ENCODE results near the gene ALOX15. TPM values are rescaled to one million over a fixed set of nuclear protein-coding genes. Genes with fewer than 3 reads are reported as not detected.

The ALOX15 gene
- total and polyA plus RNA-seq, 2 donors (not counting 1 experiment from before 2014, with no cell fraction given): not detected

- H3K36me3 ChIP-seq (ENCODE audit: control insufficient read depth, insufficient read depth, low read length): peaks cover 18% of the 10 kb centered on the region
- H3K9ac ChIP-seq (ENCODE audit: insufficient read depth, low read length): no peak overlapping the region
- TF ChIP-seq EZH2 (IDR thresholded peaks at IDR 0.05; ENCODE audit: low read length, missing control alignments) (no peak), CTCF (conservative IDR thresholded peaks at IDR 0.05 in 1 of 2, IDR thresholded peaks at IDR 0.05 in 1 of 2; ENCODE audit: low read depth in 1 of 2, low read length in 2 of 2) (no peak)
Measured at GRCh38 chr17:4673169-4673568, 31.7 kb upstream of the ALOX15 start.

GRCh38 chr17:4672751-4673150 is 31.3 kb upstream of the ALOX15 start:
- no peaks in the 10 kb centered on the region for H3K9me3 ChIP-seq (ENCODE audit: control insufficient read depth, insufficient read depth, low read depth, low read length)
- H3K9ac ChIP-seq (ENCODE audit: insufficient read depth, low read length): no peak overlapping the region
- H3K36me3 ChIP-seq (ENCODE audit: control insufficient read depth, insufficient read depth, low read length): peaks cover 18% of the 10 kb centered on the region
- H3K4me1 ChIP-seq (ENCODE audit: control insufficient read depth, extremely low read depth, insufficient read depth, low read length): no peaks in the 10 kb centered on the region
- no peaks in the 10 kb centered on the region for H3K79me2 ChIP-seq (ENCODE audit: control insufficient read depth, insufficient read depth, low read length)
- DNase-seq (ENCODE audit: low read depth in 2 of 2): no peak
- TF ChIP-seq EZH2 (IDR thresholded peaks at IDR 0.05; ENCODE audit: low read length, missing control alignments) (no peak), CTCF (conservative IDR thresholded peaks at IDR 0.05 in 1 of 2, IDR thresholded peaks at IDR 0.05 in 1 of 2; ENCODE audit: low read depth in 1 of 2, low read length in 2 of 2) (no peak)
- H3K27ac ChIP-seq (ENCODE audit: insufficient read depth, low read length): no peak overlapping the region
- H3K4me2 ChIP-seq (ENCODE audit: extremely low read depth, insufficient read depth, low read length): no peak overlapping the region
- H2AFZ ChIP-seq (ENCODE audit: low read length): no peak overlapping the region
- no peak overlapping the region for H3K4me3 ChIP-seq (replicated peaks in 1 of 4; ENCODE audit: control extremely low read depth in 1 of 4, insufficient read depth in 1 of 4, low read depth in 3 of 4, low read length in 4 of 4)
- H3K27me3 ChIP-seq (ENCODE audit: control insufficient read depth, insufficient read depth, low read length): no peaks in the 10 kb centered on the region
- no peaks in the 10 kb centered on the region for H4K20me1 ChIP-seq (ENCODE audit: control insufficient read depth, extremely low read depth, insufficient read depth, low read length)

More at GRCh38 chr17:4673169-4673568, 31.7 kb upstream of the ALOX15 start:
- Histone ChIP-seq H3K9me3 (ENCODE audit: control insufficient read depth, insufficient read depth, low read depth, low read length) (no peaks in the 10 kb centered on the region), H3K27ac (ENCODE audit: insufficient read depth, low read length) (no peak overlapping the region), H3K27me3 (ENCODE audit: control insufficient read depth, insufficient read depth, low read length) (no peaks in the 10 kb centered on the region), H3K4me1 (ENCODE audit: control insufficient read depth, extremely low read depth, insufficient read depth, low read length) (peaks cover 1% of the 10 kb centered on the region), H3K4me2 (ENCODE audit: extremely low read depth, insufficient read depth, low read length) (no peak overlapping the region), H3K79me2 (ENCODE audit: control insufficient read depth, insufficient read depth, low read length) (no peaks in the 10 kb centered on the region), H4K20me1 (ENCODE audit: control insufficient read depth, extremely low read depth, insufficient read depth, low read length) (no peaks in the 10 kb centered on the region), H3K4me3 (replicated peaks in 1 of 4; ENCODE audit: control extremely low read depth in 1 of 4, insufficient read depth in 1 of 4, low read depth in 3 of 4, low read length in 4 of 4) (no peak overlapping the region), H2AFZ (ENCODE audit: low read length) (no peak overlapping the region)
- no peak for DNase-seq (ENCODE audit: low read depth in 2 of 2)

- H4K20me1 ChIP-seq (ENCODE audit: control insufficient read depth, extremely low read depth, insufficient read depth, low read length): no peaks in the 10 kb centered on the region
- no peak for DNase-seq (ENCODE audit: low read depth in 2 of 2)
- no peaks in the 10 kb centered on the region for H3K79me2 ChIP-seq (ENCODE audit: control insufficient read depth, insufficient read depth, low read length)
- no peaks in the 10 kb centered on the region for H3K27me3 ChIP-seq (ENCODE audit: control insufficient read depth, insufficient read depth, low read length)
- no peak overlapping the region for H3K27ac ChIP-seq (ENCODE audit: insufficient read depth, low read length)
- no peak overlapping the region for H3K4me2 ChIP-seq (ENCODE audit: extremely low read depth, insufficient read depth, low read length)
- H3K4me1 ChIP-seq (ENCODE audit: control insufficient read depth, extremely low read depth, insufficient read depth, low read length): no peaks in the 10 kb centered on the region
- H3K36me3 ChIP-seq (ENCODE audit: control insufficient read depth, insufficient read depth, low read length): peaks cover 18% of the 10 kb centered on the region
- H2AFZ ChIP-seq (ENCODE audit: low read length): no peak overlapping the region
- no peak overlapping the region for H3K4me3 ChIP-seq (replicated peaks in 1 of 4; ENCODE audit: control extremely low read depth in 1 of 4, insufficient read depth in 1 of 4, low read depth in 3 of 4, low read length in 4 of 4)
- TF ChIP-seq CTCF (conservative IDR thresholded peaks at IDR 0.05 in 1 of 2, IDR thresholded peaks at IDR 0.05 in 1 of 2; ENCODE audit: low read depth in 1 of 2, low read length in 2 of 2) (no peak), EZH2 (IDR thresholded peaks at IDR 0.05; ENCODE audit: low read length, missing control alignments) (no peak)
- H3K9ac ChIP-seq (ENCODE audit: insufficient read depth, low read length): no peak overlapping the region
- no peaks in the 10 kb centered on the region for H3K9me3 ChIP-seq (ENCODE audit: control insufficient read depth, insufficient read depth, low read depth, low read length)
Measured at GRCh38 chr17:4672055-4672630, 30.7 kb upstream of the ALOX15 start.
